ENCODE results near the gene FAM53C.
A peak's percentile ranks its signal among the peaks of the same experiment; 100 is the strongest.

The FAM53C gene

GRCh38 chr5:138334867-138335447 is 3.1 kb upstream of the FAM53C start:
- Histone ChIP-seq H3K36me3 (ENCODE audit: insufficient read depth, low read length) (no peaks in the 10 kb centered on the region), H3K27me3 (ENCODE audit: insufficient read depth, low read length, poor library complexity, severe bottlenecking) (no peaks in the 10 kb centered on the region), H3K4me2 (ENCODE audit: low read depth, low read length, poor library complexity, severe bottlenecking) (no peak overlapping the region), H3K4me3 (ENCODE audit: low read length, poor library complexity, severe bottlenecking) (no peak overlapping the region), H3K9me2 (replicated peaks; ENCODE audit: low read depth, low read length) (no peaks in the 10 kb centered on the region), H3K9ac (ENCODE audit: low read depth, low read length, poor library complexity, severe bottlenecking) (no peak overlapping the region), H2AFZ (ENCODE audit: low read length) (no peak overlapping the region), H3F3A (ENCODE audit: low read depth) (no peaks in the 10 kb centered on the region), H3K79me2 (ENCODE audit: insufficient read depth, low read length) (peaks cover 32% of the 10 kb centered on the region), H3K4me1 (ENCODE audit: insufficient read depth, low read length, poor library complexity, severe bottlenecking) (peaks cover 36% of the 10 kb centered on the region), H4K20me1 (ENCODE audit: insufficient read depth, low read length, poor library complexity, severe bottlenecking) (peaks cover 7% of the 10 kb centered on the region), H3K9me3 (ENCODE audit: insufficient read depth, low read depth, low read length) (no peaks in the 10 kb centered on the region)
- no peak for TF ChIP-seq EZH2phosphoT487 (IDR thresholded peaks at IDR 0.05; ENCODE audit: borderline replicate concordance)
- TF ChIP-seq CTCF (conservative IDR thresholded peaks at IDR 0.05; ENCODE audit: low read length), result no peak

GRCh38 chr5:138336952-138337684 is 948 bp upstream of the FAM53C start:
- Histone ChIP-seq H3K4me1 (ENCODE audit: insufficient read depth, low read length, poor library complexity, severe bottlenecking) (peaks cover 43% of the 10 kb centered on the region), H3F3A (ENCODE audit: low read depth) (no peaks in the 10 kb centered on the region), H3K9me2 (replicated peaks; ENCODE audit: low read depth, low read length) (no peaks in the 10 kb centered on the region), H3K4me2 (ENCODE audit: low read depth, low read length, poor library complexity, severe bottlenecking) (peak overlapping the region; percentile 73), H3K79me2 (ENCODE audit: insufficient read depth, low read length) (peaks cover 36% of the 10 kb centered on the region), H3K36me3 (ENCODE audit: insufficient read depth, low read length) (no peaks in the 10 kb centered on the region), H3K9me3 (ENCODE audit: insufficient read depth, low read depth, low read length) (no peaks in the 10 kb centered on the region), H3K4me3 (ENCODE audit: low read length, poor library complexity, severe bottlenecking) (peak overlapping the region; percentile 78), H3K27me3 (ENCODE audit: insufficient read depth, low read length, poor library complexity, severe bottlenecking) (no peaks in the 10 kb centered on the region), H4K20me1 (ENCODE audit: insufficient read depth, low read length, poor library complexity, severe bottlenecking) (peaks cover 14% of the 10 kb centered on the region), H2AFZ (ENCODE audit: low read length) (peak overlapping the region; percentile 94), H3K9ac (ENCODE audit: low read depth, low read length, poor library complexity, severe bottlenecking) (peak overlapping the region; percentile 93)
- TF ChIP-seq CTCF (conservative IDR thresholded peaks at IDR 0.05; ENCODE audit: low read length), result no peak
- TF ChIP-seq EZH2phosphoT487 (IDR thresholded peaks at IDR 0.05; ENCODE audit: borderline replicate concordance), result no peak

- Histone ChIP-seq H3K4me2 (ENCODE audit: low read depth, low read length, poor library complexity, severe bottlenecking) (peak overlapping the region; percentile 89), H3K4me3 (ENCODE audit: low read length, poor library complexity, severe bottlenecking) (peak overlapping the region; percentile 78), H3K9me2 (replicated peaks; ENCODE audit: low read depth, low read length) (no peaks in the 10 kb centered on the region), H3K4me1 (ENCODE audit: insufficient read depth, low read length, poor library complexity, severe bottlenecking) (peaks cover 41% of the 10 kb centered on the region), H3K27me3 (ENCODE audit: insufficient read depth, low read length, poor library complexity, severe bottlenecking) (no peaks in the 10 kb centered on the region), H3K9ac (ENCODE audit: low read depth, low read length, poor library complexity, severe bottlenecking) (peak overlapping the region; percentile 93), H3K36me3 (ENCODE audit: insufficient read depth, low read length) (no peaks in the 10 kb centered on the region), H3K79me2 (ENCODE audit: insufficient read depth, low read length) (peaks cover 36% of the 10 kb centered on the region), H2AFZ (ENCODE audit: low read length) (peak overlapping the region; percentile 94; the same call in 1 of the 2 replicates), H3K9me3 (ENCODE audit: insufficient read depth, low read depth, low read length) (no peaks in the 10 kb centered on the region), H3F3A (ENCODE audit: low read depth) (no peaks in the 10 kb centered on the region), H4K20me1 (ENCODE audit: insufficient read depth, low read length, poor library complexity, severe bottlenecking) (peaks cover 14% of the 10 kb centered on the region)
- no peak for TF ChIP-seq CTCF (conservative IDR thresholded peaks at IDR 0.05; ENCODE audit: low read length)
- no peak for TF ChIP-seq EZH2phosphoT487 (IDR thresholded peaks at IDR 0.05; ENCODE audit: borderline replicate concordance)
Observed at GRCh38 chr5:138338411-138339090, 485 bp downstream of the FAM53C start.
